ENCODE measurements around the gene ZBTB11.
A peak's percentile ranks its signal among the peaks of the same experiment; 100 is the strongest.

Gene ZBTB11

DNA sequence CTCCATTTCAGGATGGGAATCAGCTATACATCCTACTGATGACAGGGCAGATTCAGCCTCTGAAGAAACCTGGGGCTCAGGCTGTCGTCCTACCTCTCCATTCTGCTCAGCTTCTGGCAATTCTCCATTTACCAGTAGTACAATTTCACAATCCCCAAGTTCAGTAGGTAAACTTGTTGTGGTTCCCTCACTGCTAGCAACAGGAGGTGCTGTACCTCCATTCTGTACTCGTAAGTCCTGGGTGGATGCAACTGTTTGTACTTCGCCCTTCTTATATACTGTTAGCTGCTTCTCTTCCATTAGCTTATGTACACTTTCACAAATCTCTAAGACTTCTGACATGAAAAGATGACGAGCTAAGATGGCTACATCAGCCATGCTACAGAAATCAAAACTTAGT, 11.6 kb downstream of the ZBTB11 start:
- no peak for DNase-seq (ENCODE audit: extremely low read depth, low read depth)
- no peak overlapping the region for H3K4me3 ChIP-seq (replicated peaks; ENCODE audit: low read depth, low read length)
- TF ChIP-seq, protein P1, sequence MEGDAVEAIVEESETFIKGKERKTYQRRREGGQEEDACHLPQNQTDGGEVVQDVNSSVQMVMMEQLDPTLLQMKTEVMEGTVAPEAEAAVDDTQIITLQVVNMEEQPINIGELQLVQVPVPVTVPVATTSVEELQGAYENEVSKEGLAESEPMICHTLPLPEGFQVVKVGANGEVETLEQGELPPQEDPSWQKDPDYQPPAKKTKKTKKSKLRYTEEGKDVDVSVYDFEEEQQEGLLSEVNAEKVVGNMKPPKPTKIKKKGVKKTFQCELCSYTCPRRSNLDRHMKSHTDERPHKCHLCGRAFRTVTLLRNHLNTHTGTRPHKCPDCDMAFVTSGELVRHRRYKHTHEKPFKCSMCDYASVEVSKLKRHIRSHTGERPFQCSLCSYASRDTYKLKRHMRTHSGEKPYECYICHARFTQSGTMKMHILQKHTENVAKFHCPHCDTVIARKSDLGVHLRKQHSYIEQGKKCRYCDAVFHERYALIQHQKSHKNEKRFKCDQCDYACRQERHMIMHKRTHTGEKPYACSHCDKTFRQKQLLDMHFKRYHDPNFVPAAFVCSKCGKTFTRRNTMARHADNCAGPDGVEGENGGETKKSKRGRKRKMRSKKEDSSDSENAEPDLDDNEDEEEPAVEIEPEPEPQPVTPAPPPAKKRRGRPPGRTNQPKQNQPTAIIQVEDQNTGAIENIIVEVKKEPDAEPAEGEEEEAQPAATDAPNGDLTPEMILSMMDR (IDR thresholded peaks at IDR 0.05; ENCODE audit: low read depth, low read length, missing control alignments) = no peak

DNA sequence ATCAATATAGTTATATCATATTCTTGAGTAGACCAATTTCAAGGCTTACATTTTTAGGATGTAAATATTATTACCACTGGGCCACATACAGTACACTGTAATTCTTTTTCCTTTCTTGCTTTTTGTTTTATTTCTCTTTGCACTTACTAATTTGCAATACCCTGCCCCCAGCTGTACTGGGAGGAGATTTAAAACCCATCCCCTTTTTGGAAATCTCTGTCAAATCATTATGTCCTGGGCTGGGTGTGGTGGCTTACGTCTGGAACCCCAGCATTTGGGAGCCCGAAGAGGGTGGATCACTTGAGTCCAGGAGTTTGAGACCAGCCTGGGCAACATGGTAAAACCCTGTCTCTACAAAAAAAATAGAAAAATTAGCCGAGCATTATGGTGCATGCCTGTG, 16.2 kb downstream of the ZBTB11 start:
- no peak for DNase-seq (ENCODE audit: extremely low read depth, low read depth)
- no peak overlapping the region for H3K4me3 ChIP-seq (replicated peaks; ENCODE audit: low read depth, low read length)
- TF ChIP-seq, protein P1 (IDR thresholded peaks at IDR 0.05; ENCODE audit: low read depth, low read length, missing control alignments) = no peak

DNA sequence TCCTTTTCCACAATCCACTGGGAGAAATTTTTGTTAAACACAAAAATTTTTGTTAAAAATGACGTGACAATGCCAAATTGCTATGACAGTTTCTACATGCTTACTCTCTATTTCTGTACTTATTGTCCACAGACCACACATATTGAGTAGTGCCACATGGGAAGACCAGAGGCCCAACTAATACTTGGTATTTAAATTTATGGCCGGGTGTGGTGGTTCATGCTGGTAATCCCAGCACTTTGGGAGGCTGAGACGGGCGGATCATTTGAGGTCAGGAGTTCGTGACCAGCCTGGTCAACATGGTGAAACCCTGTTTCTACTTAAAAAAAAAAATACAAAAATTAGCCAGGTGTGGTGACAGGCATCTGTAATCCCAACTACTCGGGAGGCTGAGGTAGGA, 20.3 kb downstream of the ZBTB11 start:
- TF ChIP-seq, protein P1 (IDR thresholded peaks at IDR 0.05; ENCODE audit: low read depth, low read length, missing control alignments) = no peak
- no peak overlapping the region for H3K4me3 ChIP-seq (replicated peaks; ENCODE audit: low read depth, low read length)
- DNase-seq (ENCODE audit: extremely low read depth, low read depth) = no peak

DNA sequence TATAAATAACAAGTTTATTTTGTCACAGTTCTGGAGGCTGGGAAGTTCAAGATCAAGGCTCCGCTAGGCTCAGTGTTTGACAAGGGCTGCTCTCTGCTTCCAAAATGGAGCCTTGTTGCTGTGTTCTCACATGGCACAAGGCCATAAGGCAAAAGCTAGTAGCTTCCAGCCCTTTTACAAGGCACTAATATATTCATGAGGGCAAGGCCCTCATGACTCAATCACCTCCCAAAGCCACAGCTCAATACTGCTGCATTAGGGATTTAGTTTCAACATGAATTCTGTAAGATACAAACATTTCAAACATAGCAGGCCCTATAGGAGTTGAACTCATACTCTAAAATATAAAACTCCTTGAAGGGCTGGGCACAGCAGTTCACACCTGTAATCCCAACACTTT, 30.2 kb downstream of the ZBTB11 start:
- DNase-seq (ENCODE audit: extremely low read depth, low read depth) = peak; percentile 9
- H3K4me3 ChIP-seq (replicated peaks; ENCODE audit: low read depth, low read length) = no peak overlapping the region
- TF ChIP-seq, protein P1 (IDR thresholded peaks at IDR 0.05; ENCODE audit: low read depth, low read length, missing control alignments) = no peak

DNA sequence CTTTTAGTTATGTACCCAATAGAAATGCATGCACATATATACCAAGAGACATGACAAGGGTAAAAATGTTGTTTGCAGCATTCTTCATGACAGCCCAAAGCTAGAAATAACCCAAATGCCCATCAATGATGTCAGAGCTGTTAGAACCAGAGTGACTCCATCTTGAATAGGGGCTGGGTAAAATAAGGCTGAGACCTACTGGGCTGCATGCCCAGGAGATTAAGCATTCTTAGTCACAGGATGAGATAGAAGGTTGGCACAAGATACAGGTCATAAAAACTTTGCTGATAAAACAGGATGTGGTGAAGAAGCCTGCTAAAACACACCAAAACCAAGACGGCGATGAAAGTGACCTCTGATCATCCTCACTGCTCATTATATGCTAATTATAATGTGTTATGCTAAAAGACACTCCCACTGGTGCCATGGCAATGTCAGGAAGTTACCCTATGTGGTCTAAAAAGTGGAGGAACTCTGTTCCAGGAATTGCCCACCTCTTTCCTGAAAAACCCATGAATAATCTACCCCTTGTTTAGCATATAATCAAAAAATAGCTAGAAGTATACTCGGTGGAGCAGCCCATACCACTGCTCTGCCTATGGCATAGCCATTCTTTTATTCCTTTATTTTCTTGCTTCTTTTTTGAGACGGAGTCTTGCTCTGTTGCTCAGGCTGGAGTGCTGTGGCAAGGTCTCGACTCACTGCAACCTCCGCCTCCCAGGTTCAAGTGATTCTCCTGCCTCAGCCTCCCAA, 32.9 kb downstream of the ZBTB11 start:
- no peak overlapping the region for H3K4me3 ChIP-seq (replicated peaks; ENCODE audit: low read depth, low read length)
- TF ChIP-seq, protein P1 (IDR thresholded peaks at IDR 0.05; ENCODE audit: low read depth, low read length, missing control alignments) = no peak
- peak; percentile 62 for DNase-seq (ENCODE audit: extremely low read depth, low read depth)

DNA sequence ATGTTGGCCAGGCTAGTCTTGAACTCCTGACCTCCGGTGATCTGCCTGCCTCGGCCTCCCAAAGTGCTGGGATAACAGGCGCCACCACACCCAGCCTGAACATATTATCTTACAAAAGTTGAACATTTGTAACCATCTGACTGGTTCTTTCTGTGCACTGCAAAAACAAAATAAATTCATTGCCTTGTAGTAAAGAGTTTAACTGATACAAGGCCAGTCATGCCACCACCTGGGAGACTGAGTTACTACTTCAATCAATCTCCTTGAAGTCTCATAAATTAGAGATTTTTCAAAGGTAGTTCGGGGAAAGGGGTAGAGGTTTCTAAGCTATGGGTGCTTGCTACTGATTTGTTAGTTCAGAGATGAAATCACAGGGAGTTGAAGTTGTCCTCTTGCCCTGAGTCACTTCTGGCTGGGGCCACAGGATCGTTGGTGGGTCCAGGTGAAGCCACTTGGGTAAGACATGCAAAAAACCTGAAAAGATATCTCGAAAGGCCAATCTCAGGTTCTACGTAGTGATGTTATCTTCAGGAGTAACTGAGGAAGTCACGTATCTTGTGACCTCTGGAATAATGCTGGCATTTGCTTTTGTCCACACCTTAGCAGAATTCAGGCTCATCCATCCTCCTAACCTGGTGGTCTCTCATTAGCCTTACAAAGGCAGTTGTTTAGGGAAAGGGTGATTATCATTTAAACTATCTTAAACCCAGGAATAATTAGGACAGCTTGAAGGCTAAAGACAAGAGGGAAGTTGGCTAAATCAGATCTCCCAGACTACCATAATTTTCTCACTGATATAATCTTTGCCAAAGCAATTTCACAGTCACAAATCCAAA, 33.7 kb downstream of the ZBTB11 start:
- TF ChIP-seq, protein P1 (IDR thresholded peaks at IDR 0.05; ENCODE audit: low read depth, low read length, missing control alignments) = no peak
- H3K4me3 ChIP-seq (replicated peaks; ENCODE audit: low read depth, low read length) = no peak overlapping the region
- DNase-seq (ENCODE audit: extremely low read depth, low read depth) = no peak
